Neural progenitor cell (in vitro differentiated cells): ENCODE data around the gene GULP1.

ENCODE experiments used
- EZH2 ChIP-seq: fragments of 200-600 bp; sonication (generic); IDR thresholded peaks from 2 replicates; pipeline ENCODE4 v1.6.1; 2017; ENCODE audit warnings: antibody characterized with exemption, mild to moderate bottlenecking, moderate library complexity
- EZH2phosphoT487 ChIP-seq: fragments of 200-600 bp; sonication (generic); IDR thresholded peaks from 2 replicates; pipeline ENCODE4 v1.6.1; 2017; ENCODE audit warnings: antibody characterized with exemption
- TF ChIP-seq, protein P1 (sequence below): fragments of 200-600 bp; sonication (generic); IDR thresholded peaks from 2 replicates; pipeline ENCODE4 v1.5.1; 2017; ENCODE audit warnings: antibody characterized with exemption, mild to moderate bottlenecking

DNA sequence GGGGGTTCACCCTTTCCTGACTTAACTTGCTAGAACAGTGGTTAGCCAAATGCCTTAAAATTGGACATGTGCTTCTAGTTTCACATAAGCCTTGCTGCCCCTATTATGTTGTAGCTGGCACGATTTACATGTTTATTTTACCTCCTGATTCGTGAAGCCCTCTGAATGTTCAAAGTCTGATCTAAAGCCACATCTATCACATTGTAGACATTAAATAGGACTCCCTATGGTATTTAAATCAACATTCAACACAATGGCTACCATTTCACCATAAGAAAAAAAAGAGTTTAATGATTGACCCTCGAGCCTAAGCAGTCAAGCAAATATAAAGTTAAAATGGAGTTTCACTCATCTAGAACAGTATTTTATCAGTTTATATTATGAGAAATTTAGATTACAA is 151.5 kb downstream of the GULP1 start:
- TF ChIP-seq EZH2 (no peak), EZH2phosphoT487 (no peak)
- TF ChIP-seq, protein P1, sequence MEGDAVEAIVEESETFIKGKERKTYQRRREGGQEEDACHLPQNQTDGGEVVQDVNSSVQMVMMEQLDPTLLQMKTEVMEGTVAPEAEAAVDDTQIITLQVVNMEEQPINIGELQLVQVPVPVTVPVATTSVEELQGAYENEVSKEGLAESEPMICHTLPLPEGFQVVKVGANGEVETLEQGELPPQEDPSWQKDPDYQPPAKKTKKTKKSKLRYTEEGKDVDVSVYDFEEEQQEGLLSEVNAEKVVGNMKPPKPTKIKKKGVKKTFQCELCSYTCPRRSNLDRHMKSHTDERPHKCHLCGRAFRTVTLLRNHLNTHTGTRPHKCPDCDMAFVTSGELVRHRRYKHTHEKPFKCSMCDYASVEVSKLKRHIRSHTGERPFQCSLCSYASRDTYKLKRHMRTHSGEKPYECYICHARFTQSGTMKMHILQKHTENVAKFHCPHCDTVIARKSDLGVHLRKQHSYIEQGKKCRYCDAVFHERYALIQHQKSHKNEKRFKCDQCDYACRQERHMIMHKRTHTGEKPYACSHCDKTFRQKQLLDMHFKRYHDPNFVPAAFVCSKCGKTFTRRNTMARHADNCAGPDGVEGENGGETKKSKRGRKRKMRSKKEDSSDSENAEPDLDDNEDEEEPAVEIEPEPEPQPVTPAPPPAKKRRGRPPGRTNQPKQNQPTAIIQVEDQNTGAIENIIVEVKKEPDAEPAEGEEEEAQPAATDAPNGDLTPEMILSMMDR: no peak
